GM21576 (cell line): ENCODE results near the gene ITPRIP.
A peak's percentile ranks its signal among the peaks of the same experiment; 100 is the strongest.

ENCODE experiments used
- ATAC-seq: cut with Tn5 transposase; IDR thresholded peaks from one replicate; pipeline ENCODE4 v1.9.1; 2021; ENCODE audit warnings: mild to moderate bottlenecking, moderate library complexity; ENCODE audit not compliant: unreplicated experiment

The ITPRIP gene

GRCh38 chr10:104342941-104343411 lies 4.7 kb upstream of the ITPRIP start:
- ATAC-seq: no peak

- no peak for ATAC-seq
Observed at GRCh38 chr10:104340641-104341040, 2.4 kb upstream of the ITPRIP start.

DNA sequence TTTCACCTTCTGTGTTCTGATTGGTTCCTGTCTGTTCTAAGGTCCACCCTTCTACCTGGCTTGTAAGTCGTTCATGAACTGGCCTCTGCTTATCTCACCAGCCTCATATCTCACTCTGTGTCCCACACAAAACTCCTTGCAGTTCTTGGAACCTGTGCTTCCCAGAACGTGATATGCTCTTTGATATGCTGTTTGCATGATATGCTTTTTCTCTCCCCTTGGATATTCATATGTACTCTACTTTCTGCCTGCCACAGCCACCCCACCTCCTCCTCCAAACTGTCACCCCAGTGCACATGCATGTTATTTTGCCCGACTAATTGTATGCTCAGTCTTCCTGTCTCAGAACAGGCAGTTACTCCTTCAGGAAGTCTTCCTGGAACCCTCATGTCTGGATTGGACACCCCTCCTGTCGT lies 1.9 kb upstream of the ITPRIP start:
- no peak for ATAC-seq

DNA sequence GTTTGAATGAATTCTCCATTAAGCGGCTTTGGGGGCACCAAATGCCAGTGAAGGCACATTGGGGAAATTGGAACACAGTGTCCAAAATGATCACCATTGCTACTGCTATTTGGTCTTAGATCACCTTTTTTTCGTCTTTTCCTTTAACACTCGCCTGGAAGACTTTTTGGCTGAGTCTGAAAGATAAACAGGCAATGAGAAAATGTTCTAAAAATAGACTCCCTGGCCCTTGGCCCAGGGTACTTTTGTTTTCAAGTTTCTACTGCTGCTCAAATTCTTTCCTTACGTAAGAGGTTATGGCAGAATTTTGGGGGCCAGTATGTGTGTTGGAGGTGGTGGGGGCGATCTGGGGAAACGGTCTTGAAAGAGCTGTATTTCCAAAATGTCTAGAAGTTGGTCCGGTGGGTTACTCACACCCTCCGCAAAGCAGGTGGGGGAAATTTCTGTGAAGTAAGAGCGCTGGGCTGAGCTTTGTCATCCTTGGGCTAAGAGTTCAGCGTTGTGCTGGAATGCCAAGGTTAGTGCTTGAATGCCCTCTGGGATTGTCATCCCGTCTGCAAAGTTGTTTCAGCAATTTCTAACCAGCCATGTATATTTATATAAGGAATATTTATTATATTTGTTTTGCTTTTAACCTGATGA lies 1.3 kb upstream of the ITPRIP start:
- ATAC-seq: no peak

DNA sequence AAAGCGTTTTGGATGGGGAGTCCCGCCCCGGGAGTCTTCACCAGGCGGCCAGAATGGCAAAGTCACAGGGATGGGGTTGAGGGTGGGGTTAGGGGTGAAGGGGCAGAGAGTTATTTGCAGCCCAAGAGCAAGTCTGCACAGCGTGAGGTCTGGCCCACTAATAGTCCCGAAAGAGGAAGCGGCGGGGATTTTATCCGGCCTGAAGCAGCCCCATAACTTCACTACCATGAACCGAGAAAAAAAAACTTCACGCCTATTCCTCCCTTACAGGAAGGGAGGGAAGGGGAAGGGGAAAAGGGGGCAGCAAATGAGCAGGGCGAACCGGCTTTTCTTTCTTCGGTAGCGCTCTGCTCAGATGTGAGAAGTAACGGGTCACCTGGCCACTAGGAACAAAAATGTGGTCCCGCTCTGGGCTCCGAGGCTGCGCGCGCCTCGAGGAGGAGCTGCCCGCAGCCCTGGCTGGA lies 712 bp downstream of the ITPRIP start:
- peak; percentile 46 for ATAC-seq

GRCh38 chr10:104336821-104337467 lies 1.3 kb downstream of the ITPRIP start:
- peak; percentile 17 for ATAC-seq

GRCh38 chr10:104334965-104335650 lies 3.2 kb downstream of the ITPRIP start:
- no peak for ATAC-seq

DNA sequence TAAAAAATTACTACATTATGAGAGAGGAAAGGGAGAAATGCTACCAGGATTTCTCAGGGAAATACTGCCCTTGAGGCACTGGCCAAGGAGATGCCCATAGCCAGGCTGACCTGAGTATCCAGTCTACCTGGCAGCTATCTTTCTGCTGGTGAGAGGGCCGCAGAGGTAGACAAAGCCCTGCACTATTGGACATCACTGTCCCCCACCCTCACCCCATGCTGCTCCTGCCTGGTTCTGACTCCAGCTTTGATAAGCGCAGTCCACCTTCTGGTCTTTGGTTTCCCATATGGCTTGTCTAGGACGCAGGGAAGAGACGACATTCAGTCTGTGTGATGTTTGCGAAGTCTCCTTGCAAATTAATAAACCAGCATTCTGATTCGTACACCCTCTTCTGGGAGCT lies 3.7 kb downstream of the ITPRIP start:
- no peak for ATAC-seq

GRCh38 chr10:104333728-104334373 lies 4.4 kb downstream of the ITPRIP start:
- no peak for ATAC-seq

GRCh38 chr10:104333032-104333727 lies 5.1 kb downstream of the ITPRIP start:
- ATAC-seq: no peak

- no peak for ATAC-seq
Observed at GRCh38 chr10:104332243-104333031, 5.8 kb downstream of the ITPRIP start.

DNA sequence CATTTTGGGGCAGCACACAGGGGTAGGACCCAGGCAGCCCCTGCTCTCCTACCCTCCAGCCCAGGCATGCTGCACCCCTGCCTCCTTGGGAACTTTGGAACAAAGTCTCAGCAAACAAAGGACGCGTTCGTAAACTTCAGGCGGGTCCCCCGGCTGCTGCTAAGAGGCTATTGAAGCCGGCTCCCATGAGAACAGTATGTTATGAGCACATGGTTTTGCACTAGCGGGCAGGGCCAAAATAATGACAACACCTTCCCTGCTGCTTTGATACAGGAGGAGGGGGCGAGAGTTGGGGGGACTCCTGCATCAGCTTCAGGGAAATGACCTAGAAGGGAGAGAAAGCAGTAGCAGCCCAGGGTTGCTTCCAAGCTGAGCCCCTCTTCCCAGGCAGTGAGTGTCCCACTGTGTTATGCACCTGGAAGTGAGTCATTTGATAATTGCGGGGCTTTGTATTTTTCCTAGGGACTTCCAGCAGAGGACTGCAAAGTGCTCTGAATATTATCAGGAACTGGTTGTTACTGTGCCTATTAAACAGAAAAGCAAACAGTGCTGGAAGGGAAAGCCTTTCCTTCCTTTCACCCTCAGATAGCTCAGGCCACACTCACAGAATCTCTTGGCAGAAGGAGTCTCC lies 6.9 kb downstream of the ITPRIP start:
- no peak for ATAC-seq

GRCh38 chr10:104330168-104331110 lies 7.8 kb downstream of the ITPRIP start:
- no peak for ATAC-seq

GRCh38 chr10:104329735-104330134 lies 8.5 kb downstream of the ITPRIP start:
- no peak for ATAC-seq

DNA sequence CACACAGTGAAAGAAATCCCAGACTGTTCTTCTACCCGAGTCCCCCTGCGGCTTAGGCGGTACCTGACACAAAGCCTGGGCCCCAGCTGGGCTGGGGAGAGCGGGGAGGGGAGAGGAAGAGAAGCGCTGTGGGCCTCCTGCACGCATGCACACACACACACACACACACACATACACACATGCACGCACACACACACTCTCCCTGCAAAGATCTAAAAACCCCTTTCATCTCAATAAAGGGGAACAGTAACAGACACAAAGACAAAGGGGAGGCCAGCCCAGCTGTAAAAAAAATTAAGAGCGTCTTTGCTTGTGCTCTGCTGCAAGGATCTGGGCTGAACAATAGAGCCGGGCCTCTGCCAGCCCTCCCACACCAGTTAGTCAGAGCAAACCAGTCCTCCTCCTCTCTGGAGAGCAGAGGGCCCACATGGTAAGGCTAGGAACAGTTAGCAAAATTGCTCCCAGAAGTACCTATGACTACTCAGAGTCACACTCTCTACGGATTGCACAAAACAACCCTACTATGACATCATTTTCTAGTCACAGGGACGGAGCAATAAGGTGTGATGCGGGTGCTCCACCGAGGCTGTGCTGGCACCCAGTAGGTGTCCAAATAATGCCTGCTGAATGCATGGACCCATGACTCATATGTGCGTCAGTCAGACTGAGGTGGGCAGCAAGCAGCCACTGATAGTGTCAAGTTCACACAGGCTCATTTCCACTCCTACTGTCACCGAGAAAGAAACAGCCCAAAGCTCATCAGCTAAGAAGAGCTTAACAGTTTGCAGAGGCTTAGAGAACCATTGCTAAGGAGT lies 9.2 kb downstream of the ITPRIP start:
- ATAC-seq: peak; percentile 38

- ATAC-seq: peak; percentile 3
Observed at GRCh38 chr10:104328646-104328895, 9.7 kb downstream of the ITPRIP start.

DNA sequence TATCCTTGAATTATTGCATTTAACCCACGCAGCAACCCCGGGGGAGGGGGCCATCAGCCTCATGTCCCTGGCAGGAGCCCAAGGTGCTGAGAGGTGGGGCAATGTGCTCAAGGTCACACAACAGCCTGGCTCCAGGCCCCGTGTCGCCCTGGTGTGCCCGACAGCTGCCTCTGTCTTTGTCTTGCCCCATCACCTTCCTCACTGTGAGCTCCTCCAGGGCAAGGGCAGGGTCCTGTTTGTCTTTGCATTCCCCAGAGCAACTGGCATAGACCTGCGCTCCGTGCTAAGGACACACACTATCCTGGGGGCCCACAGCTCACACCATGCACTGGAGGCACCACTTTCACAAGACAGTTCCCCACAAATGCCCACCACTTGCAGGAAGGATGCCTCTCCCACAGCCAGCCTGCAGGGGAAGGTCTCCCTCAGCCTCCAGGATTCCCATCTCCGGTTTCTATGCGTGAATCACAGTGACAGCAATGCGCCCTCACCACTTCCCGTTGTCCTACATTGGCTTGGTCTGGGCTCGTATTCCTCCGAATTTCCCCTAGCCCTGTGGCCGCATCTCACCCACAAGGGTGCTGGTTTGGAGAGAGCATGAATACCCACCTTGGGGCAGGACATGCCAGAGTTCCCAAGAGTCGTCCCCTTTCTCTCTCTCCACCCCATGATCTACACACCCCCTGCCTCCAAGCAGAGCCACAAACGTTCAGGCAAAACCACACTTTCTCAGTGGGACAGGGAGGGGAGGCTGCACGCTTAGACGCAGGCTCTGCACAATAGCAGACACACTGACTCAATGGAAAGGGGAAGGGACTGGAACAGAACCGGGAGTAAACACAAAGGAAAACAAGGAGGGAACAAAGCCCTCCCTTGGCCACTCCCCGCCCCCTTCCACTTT lies 10.3 kb downstream of the ITPRIP start:
- ATAC-seq: no peak
